Vagina (tissue), 2 donors: Measurements from ENCODE around the gene GGA1. TPM values are rescaled to one million over a fixed set of nuclear protein-coding genes. Genes with fewer than 3 reads are reported as not detected.

ENCODE experiments used
- DNase-seq, 2 donors: peaks; one replicate each; pipeline ENCODE4 v3.0.0-alpha.2; 2017; ENCODE audit errors: extremely low spot score in 2 of 2
- H3K27ac ChIP-seq: fragments of 200-600 bp; sonication (generic); one replicate; pipeline ENCODE4 v1.5.1; 2019
- H3K27me3 ChIP-seq: fragments of 200-600 bp; sonication (generic); one replicate; pipeline ENCODE4 v1.5.1; 2019
- H3K36me3 ChIP-seq, 2 donors: fragments of 200-600 bp; sonication (generic); one replicate each; pipeline ENCODE4 v1.5.1; 2017 to 2019
- H3K4me1 ChIP-seq: fragments of 200-600 bp; sonication (generic); one replicate; pipeline ENCODE4 v1.5.1; 2019
- H3K4me3 ChIP-seq, 2 donors: fragments of 200-600 bp; sonication (generic); 1 replicate in 1 of 2; 2 replicates in 1 of 2; pipeline ENCODE4 v1.5.1; 2016 to 2019
- H3K9me3 ChIP-seq: fragments of 200-600 bp; sonication (generic); one replicate; pipeline ENCODE4 v1.5.1; 2019
- CTCF ChIP-seq, 3 experiments: fragments of 450-650 bp in 2 of 3; fragments of 200-600 bp in 1 of 3; sonication (generic) in 1 of 3; IDR thresholded peaks; one replicate each; pipeline ENCODE4 v1.5.1; 2017 to 2019; ENCODE audit warnings: antibody characterized with exemption in 3 of 3, mild to moderate bottlenecking in 2 of 3, moderate library complexity in 2 of 3
- POLR2A ChIP-seq, 2 donors: fragments of 450-650 bp; IDR thresholded peaks; one replicate each; pipeline ENCODE4 v1.6.1; 2017; ENCODE audit warnings: antibody characterized with exemption in 2 of 2, mild to moderate bottlenecking in 2 of 2, moderate library complexity in 2 of 2
- POLR2AphosphoS5 ChIP-seq, 2 donors: sonication (generic); formaldehyde crosslinking; IDR thresholded peaks; one replicate each; pipeline ENCODE4 v1.9.0; 2017; ENCODE audit warnings: antibody characterized with exemption in 2 of 2, mild to moderate bottlenecking in 2 of 2, low read depth in 1 of 2; ENCODE audit not compliant: insufficient read depth in 1 of 2
- intact Hi-C: fragments of 100-400 bp; cut with DNase I; formaldehyde crosslinking; loops from one replicate; pipeline ENCODE4 v1.15.1; 2023
- total RNA-seq: library from RNA; depleted of rRNA; stranded (reverse); fragments of >200 nt; gene quantifications from one replicate; pipeline ENCODE4 v1.2.3, GENCODE V29; 2016

GGA1 gene
- total RNA-seq, 1 donor from 2014 or later, result 45.7 TPM

- Histone ChIP-seq H3K36me3 (peaks cover 0 to 27% of the 10 kb centered on the region in 2 donors), H3K27ac (no peak overlapping the region), H3K4me3 (no peak overlapping the region), H3K9me3 (no peaks in the 10 kb centered on the region), H3K27me3 (no peaks in the 10 kb centered on the region), H3K4me1 (peaks cover 9% of the 10 kb centered on the region)
- no peak for DNase-seq
- no peak for TF ChIP-seq POLR2AphosphoS5 (IDR thresholded peaks at IDR 0.05; ENCODE audit: insufficient read depth in 1 of 2, low read depth in 1 of 2)
- no peak for TF ChIP-seq POLR2A (IDR thresholded peaks at IDR 0.05)
- no peak for TF ChIP-seq CTCF (IDR thresholded peaks at IDR 0.05)
- intact Hi-C loops, result no loop called here
These were observed 9.5 kb downstream of the GGA1 start for GRCh38 chr22:37618072-37618656.

GRCh38 chr22:37618674-37619073 lies 10.0 kb downstream of the GGA1 start:
- no peaks in the 10 kb centered on the region for H3K27me3 ChIP-seq
- H3K9me3 ChIP-seq, result no peaks in the 10 kb centered on the region
- H3K27ac ChIP-seq, result no peak overlapping the region
- peaks cover 9% of the 10 kb centered on the region for H3K4me1 ChIP-seq
- TF ChIP-seq POLR2A (IDR thresholded peaks at IDR 0.05), result no peak
- no peak for TF ChIP-seq CTCF (IDR thresholded peaks at IDR 0.05)
- no peak for TF ChIP-seq POLR2AphosphoS5 (IDR thresholded peaks at IDR 0.05; ENCODE audit: insufficient read depth in 1 of 2, low read depth in 1 of 2)
- intact Hi-C loops, result no loop called here
- no peak overlapping the region for H3K4me3 ChIP-seq
- DNase-seq, result no peak
- peaks cover 0 to 27% of the 10 kb centered on the region in 2 donors for H3K36me3 ChIP-seq

GRCh38 chr22:37619991-37620390 lies 11.4 kb downstream of the GGA1 start:
- peaks cover 0 to 27% of the 10 kb centered on the region in 2 donors for H3K36me3 ChIP-seq
- intact Hi-C loops, result no loop called here
- no peak for DNase-seq
- peaks cover 15% of the 10 kb centered on the region for H3K4me1 ChIP-seq
- H3K4me3 ChIP-seq, result no peak overlapping the region
- no peaks in the 10 kb centered on the region for H3K9me3 ChIP-seq
- no peak overlapping the region for H3K27ac ChIP-seq
- H3K27me3 ChIP-seq, result no peaks in the 10 kb centered on the region
- no peak for TF ChIP-seq POLR2A (IDR thresholded peaks at IDR 0.05)
- no peak for TF ChIP-seq CTCF (IDR thresholded peaks at IDR 0.05)
- TF ChIP-seq POLR2AphosphoS5 (IDR thresholded peaks at IDR 0.05; ENCODE audit: insufficient read depth in 1 of 2, low read depth in 1 of 2), result no peak

- Histone ChIP-seq H3K36me3 (peaks cover 0 to 17% of the 10 kb centered on the region in 2 donors), H3K4me1 (peaks cover 27% of the 10 kb centered on the region), H3K9me3 (no peaks in the 10 kb centered on the region), H3K4me3 (no peak overlapping the region), H3K27me3 (no peaks in the 10 kb centered on the region), H3K27ac (no peak overlapping the region)
- DNase-seq, result no peak
- no peak for TF ChIP-seq CTCF (IDR thresholded peaks at IDR 0.05)
- TF ChIP-seq POLR2A (IDR thresholded peaks at IDR 0.05), result no peak
- no peak for TF ChIP-seq POLR2AphosphoS5 (IDR thresholded peaks at IDR 0.05; ENCODE audit: insufficient read depth in 1 of 2, low read depth in 1 of 2)
- intact Hi-C loops, result no loop called here
These were observed 12.8 kb downstream of the GGA1 start for GRCh38 chr22:37621352-37621860.
